Measurements from ENCODE around the gene KIF13A. TPM values are rescaled to one million over a fixed set of nuclear protein-coding genes. Genes with fewer than 3 reads are reported as not detected.

KIF13A gene
- total and polyA plus RNA-seq, 2 experiments from 2014 or later = 8.4 to 28.2 TPM

DNA sequence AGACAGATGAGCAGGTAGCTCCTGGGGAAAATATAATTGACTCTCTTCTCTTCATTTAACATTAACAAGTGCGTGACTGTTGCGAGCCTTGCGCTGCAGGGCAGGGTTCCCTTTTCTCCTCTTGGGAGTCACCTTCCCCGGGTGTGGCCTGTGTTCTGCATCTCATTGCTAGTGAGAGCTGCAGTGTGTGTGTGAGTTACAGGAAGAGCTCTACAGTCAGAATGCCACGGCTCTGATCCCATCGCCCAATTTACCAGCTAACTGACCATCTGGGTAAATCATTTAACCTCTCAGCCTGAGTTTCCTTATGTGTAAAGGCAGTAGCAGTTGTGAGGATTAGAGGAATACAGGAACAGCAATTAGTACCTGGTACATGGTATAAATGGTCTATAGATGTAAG lies 173.9 kb downstream of the KIF13A start (continued):
- TF ChIP-seq, protein P1, sequence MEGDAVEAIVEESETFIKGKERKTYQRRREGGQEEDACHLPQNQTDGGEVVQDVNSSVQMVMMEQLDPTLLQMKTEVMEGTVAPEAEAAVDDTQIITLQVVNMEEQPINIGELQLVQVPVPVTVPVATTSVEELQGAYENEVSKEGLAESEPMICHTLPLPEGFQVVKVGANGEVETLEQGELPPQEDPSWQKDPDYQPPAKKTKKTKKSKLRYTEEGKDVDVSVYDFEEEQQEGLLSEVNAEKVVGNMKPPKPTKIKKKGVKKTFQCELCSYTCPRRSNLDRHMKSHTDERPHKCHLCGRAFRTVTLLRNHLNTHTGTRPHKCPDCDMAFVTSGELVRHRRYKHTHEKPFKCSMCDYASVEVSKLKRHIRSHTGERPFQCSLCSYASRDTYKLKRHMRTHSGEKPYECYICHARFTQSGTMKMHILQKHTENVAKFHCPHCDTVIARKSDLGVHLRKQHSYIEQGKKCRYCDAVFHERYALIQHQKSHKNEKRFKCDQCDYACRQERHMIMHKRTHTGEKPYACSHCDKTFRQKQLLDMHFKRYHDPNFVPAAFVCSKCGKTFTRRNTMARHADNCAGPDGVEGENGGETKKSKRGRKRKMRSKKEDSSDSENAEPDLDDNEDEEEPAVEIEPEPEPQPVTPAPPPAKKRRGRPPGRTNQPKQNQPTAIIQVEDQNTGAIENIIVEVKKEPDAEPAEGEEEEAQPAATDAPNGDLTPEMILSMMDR (conservative IDR thresholded peaks at IDR 0.05; ENCODE audit: low read depth in 2 of 2) = no peak
- TF ChIP-seq JUNB (IDR thresholded peaks at IDR 0.05; ENCODE audit: unreplicated experiment) (no peak), POLR2AphosphoS5 (IDR thresholded peaks at IDR 0.05; ENCODE audit: low read depth) (no peak), NANOG (IDR thresholded peaks at IDR 0.05; ENCODE audit: borderline replicate concordance) (no peak), REST (IDR thresholded peaks at IDR 0.05; ENCODE audit: unreplicated experiment) (no peak), ZNF114 (CRISPR knock-in tag; IDR thresholded peaks at IDR 0.05) (no peak)
- TF ChIP-seq, protein P2, sequence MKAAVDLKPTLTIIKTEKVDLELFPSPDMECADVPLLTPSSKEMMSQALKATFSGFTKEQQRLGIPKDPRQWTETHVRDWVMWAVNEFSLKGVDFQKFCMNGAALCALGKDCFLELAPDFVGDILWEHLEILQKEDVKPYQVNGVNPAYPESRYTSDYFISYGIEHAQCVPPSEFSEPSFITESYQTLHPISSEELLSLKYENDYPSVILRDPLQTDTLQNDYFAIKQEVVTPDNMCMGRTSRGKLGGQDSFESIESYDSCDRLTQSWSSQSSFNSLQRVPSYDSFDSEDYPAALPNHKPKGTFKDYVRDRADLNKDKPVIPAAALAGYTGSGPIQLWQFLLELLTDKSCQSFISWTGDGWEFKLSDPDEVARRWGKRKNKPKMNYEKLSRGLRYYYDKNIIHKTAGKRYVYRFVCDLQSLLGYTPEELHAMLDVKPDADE (IDR thresholded peaks at IDR 0.05) = no peak

GRCh38 chr6:17812311-17812710 lies 175.1 kb downstream of the KIF13A start:
- H3K4me3 ChIP-seq = no peak overlapping the region
- DNase-seq (ENCODE audit: low spot score) = no peak
- H4K20me1 ChIP-seq (replicated peaks; ENCODE audit: insufficient read depth) = no peaks in the 10 kb centered on the region
- H2AFZ ChIP-seq = no peak overlapping the region
- no peak overlapping the region for H3K27ac ChIP-seq (ENCODE audit: low read depth)
- Mint-ChIP-seq H3K4me3 (no peak overlapping the region), H3K4me1 (no peaks in the 10 kb centered on the region), H3K9me3 (peaks cover 6% of the 10 kb centered on the region; the same call in 1 of the 3 replicates), H3K36me3 (ENCODE audit: low read depth) (peaks cover 49% of the 10 kb centered on the region), H3K27ac (no peak overlapping the region), H3K27me3 (ENCODE audit: insufficient read depth, low read depth, poor library complexity) (peaks cover 5% of the 10 kb centered on the region)
- no peak overlapping the region for H3K4me2 ChIP-seq
- H3K9me2 ChIP-seq (ENCODE audit: insufficient read depth) = no peaks in the 10 kb centered on the region
- no peaks in the 10 kb centered on the region for H3F3A ChIP-seq (replicated peaks; ENCODE audit: low read depth)
- ATAC-seq = no peak
- H3K4me1 ChIP-seq (ENCODE audit: insufficient read depth) = no peaks in the 10 kb centered on the region
- no peaks in the 10 kb centered on the region for H3K79me2 ChIP-seq (replicated peaks; ENCODE audit: insufficient read depth)
- peaks cover 11% of the 10 kb centered on the region for H3K36me3 ChIP-seq (ENCODE audit: insufficient read depth)
- H3K27me3 ChIP-seq (ENCODE audit: insufficient read depth) = no peaks in the 10 kb centered on the region
- no peak for TF ChIP-seq POLR2AphosphoS5 (IDR thresholded peaks at IDR 0.05; ENCODE audit: low read depth)
- TF ChIP-seq NANOG (IDR thresholded peaks at IDR 0.05; ENCODE audit: borderline replicate concordance) = no peak
- no peak for TF ChIP-seq EZH2 (IDR thresholded peaks at IDR 0.05; ENCODE audit: low read depth, unreplicated experiment)
- no peak for TF ChIP-seq ZNF462 (CRISPR knock-in tag; IDR thresholded peaks at IDR 0.05)

All from GM23338 (cell line).